NCI-H2107 (cell line): Measurements from ENCODE around the gene TNIP1.

Experiments
- DNase-seq: peaks from one replicate; lab custom pipeline; 2025; lab: John Stamatoyannopoulos, UW

The TNIP1 gene

GRCh38 chr5:151021746-151022145, 59.1 kb downstream of the TNIP1 start:
- DNase-seq = no peak

GRCh38 chr5:151020304-151021110, 60.3 kb downstream of the TNIP1 start, which contains the start of gene GPX3:
TSS of gene GPX3 (plus strand) at chr5:151020591. CDS start at chr5:151020655, 64 bp downstream.
- no peak for DNase-seq

- DNase-seq = no peak
Observed at GRCh38 chr5:151019331-151019730, 61.5 kb downstream of the TNIP1 start.

- DNase-seq = no peak
Observed at GRCh38 chr5:151018846-151019245, 62.0 kb downstream of the TNIP1 start.

GRCh38 chr5:151017897-151018296, 62.9 kb downstream of the TNIP1 start:
- DNase-seq = no peak

GRCh38 chr5:151016700-151017099, 64.1 kb downstream of the TNIP1 start:
- DNase-seq = no peak

GRCh38 chr5:151015974-151016587, 64.8 kb downstream of the TNIP1 start:
- no peak for DNase-seq

GRCh38 chr5:151014680-151015343, 66.0 kb downstream of the TNIP1 start:
- no peak for DNase-seq

- DNase-seq = no peak
Observed at GRCh38 chr5:151012862-151013261, 68.0 kb downstream of the TNIP1 start.

- no peak for DNase-seq
Observed at GRCh38 chr5:151008906-151009305, 71.9 kb downstream of the TNIP1 start.

- no peak for DNase-seq
Observed at GRCh38 chr5:151008210-151008491, 72.7 kb downstream of the TNIP1 start.

- DNase-seq = no peak
Observed at GRCh38 chr5:151007430-151008209, 73.2 kb downstream of the TNIP1 start.

- DNase-seq = no peak
Observed at GRCh38 chr5:151006704-151007334, 74.0 kb downstream of the TNIP1 start.

GRCh38 chr5:151005950-151006576, 74.8 kb downstream of the TNIP1 start:
- DNase-seq = no peak

- DNase-seq = no peak
Observed at GRCh38 chr5:151005187-151005949, 75.5 kb downstream of the TNIP1 start.

- no peak for DNase-seq
Observed at GRCh38 chr5:151004499-151004898, 76.3 kb downstream of the TNIP1 start.

GRCh38 chr5:151003503-151003860, 77.4 kb downstream of the TNIP1 start:
- no peak for DNase-seq

- no peak for DNase-seq
Observed at GRCh38 chr5:151002681-151003502, 77.9 kb downstream of the TNIP1 start.

GRCh38 chr5:151002250-151002649, 78.6 kb downstream of the TNIP1 start:
- DNase-seq = no peak

- no peak for DNase-seq
Observed at GRCh38 chr5:151001436-151001835, 79.4 kb downstream of the TNIP1 start.
